ENCODE data around the gene MAGIX.

The MAGIX gene

GRCh38 chrX:49157194-49157593, 5.4 kb upstream of the MAGIX start:
- TF ChIP-seq SIN3A (IDR thresholded peaks at IDR 0.05; ENCODE audit: borderline replicate concordance, insufficient read depth, low read length) (no peak), TAF1 (IDR thresholded peaks at IDR 0.05; ENCODE audit: borderline replicate concordance, insufficient read depth, low read length) (no peak), REST (IDR thresholded peaks at IDR 0.05; ENCODE audit: insufficient read depth in 1 of 2, low read depth in 2 of 2, low read length in 2 of 2) (no peak), POLR2AphosphoS5 (IDR thresholded peaks at IDR 0.05; ENCODE audit: low read depth, low read length) (no peak), FOXP2 (optimal IDR thresholded peaks at IDR 0.05; ENCODE audit: borderline replicate concordance, extremely low read depth, extremely low read length, insufficient read depth) (no peak)

GRCh38 chrX:49160908-49161307, 1.6 kb upstream of the MAGIX start:
- TF ChIP-seq FOXP2 (optimal IDR thresholded peaks at IDR 0.05; ENCODE audit: borderline replicate concordance, extremely low read depth, extremely low read length, insufficient read depth): no peak
- no peak for TF ChIP-seq SIN3A (IDR thresholded peaks at IDR 0.05; ENCODE audit: borderline replicate concordance, insufficient read depth, low read length)
- no peak for TF ChIP-seq REST (IDR thresholded peaks at IDR 0.05; ENCODE audit: insufficient read depth in 1 of 2, low read depth in 2 of 2, low read length in 2 of 2)
- no peak for TF ChIP-seq POLR2AphosphoS5 (IDR thresholded peaks at IDR 0.05; ENCODE audit: low read depth, low read length)
- no peak for TF ChIP-seq TAF1 (IDR thresholded peaks at IDR 0.05; ENCODE audit: borderline replicate concordance, insufficient read depth, low read length)

- TF ChIP-seq POLR2AphosphoS5 (IDR thresholded peaks at IDR 0.05; ENCODE audit: low read depth, low read length) (no peak), FOXP2 (optimal IDR thresholded peaks at IDR 0.05; ENCODE audit: borderline replicate concordance, extremely low read depth, extremely low read length, insufficient read depth) (no peak), SIN3A (IDR thresholded peaks at IDR 0.05; ENCODE audit: borderline replicate concordance, insufficient read depth, low read length) (no peak), REST (IDR thresholded peaks at IDR 0.05; ENCODE audit: insufficient read depth in 1 of 2, low read depth in 2 of 2, low read length in 2 of 2) (no peak), TAF1 (IDR thresholded peaks at IDR 0.05; ENCODE audit: borderline replicate concordance, insufficient read depth, low read length) (no peak)
These were observed 926 bp upstream of the MAGIX start for GRCh38 chrX:49161632-49162031.

- TF ChIP-seq REST (IDR thresholded peaks at IDR 0.05; ENCODE audit: insufficient read depth in 1 of 2, low read depth in 2 of 2, low read length in 2 of 2) (no peak), SIN3A (IDR thresholded peaks at IDR 0.05; ENCODE audit: borderline replicate concordance, insufficient read depth, low read length) (no peak), TAF1 (IDR thresholded peaks at IDR 0.05; ENCODE audit: borderline replicate concordance, insufficient read depth, low read length) (no peak), POLR2AphosphoS5 (IDR thresholded peaks at IDR 0.05; ENCODE audit: low read depth, low read length) (peak; percentile 29; the same call in 1 of the 2 replicates), FOXP2 (optimal IDR thresholded peaks at IDR 0.05; ENCODE audit: borderline replicate concordance, extremely low read depth, extremely low read length, insufficient read depth) (peak; percentile 67)
These were observed 1.2 kb downstream of the MAGIX start for GRCh38 chrX:49163555-49164419.
